ENCODE data around the gene GRHL1. TPM values are rescaled to one million over a fixed set of nuclear protein-coding genes. Genes with fewer than 3 reads are reported as not detected.

The GRHL1 gene
- total and polyA plus RNA-seq, 2 of the 4 experiments (the other 2 are of a cell fraction), result 0.18 to 0.21 TPM

- ChIA-PET CTCF (no interaction called here), POLR2A (ENCODE audit: unreplicated experiment) (no interaction called here)
- Histone ChIP-seq H2BK120ac (ENCODE audit: low read depth, low read length) (no peak overlapping the region), H3K23ac (ENCODE audit: low read depth, low read length) (no peak overlapping the region), H3K18ac (ENCODE audit: low read depth, low read length) (peak overlapping the region; percentile 33; the same call in 1 of the 2 replicates), H3K27me3 (ENCODE audit: control insufficient read depth, insufficient read depth, low read length) (peaks cover 8% of the 10 kb centered on the region; the same call in 1 of the 2 replicates), H3K9ac (ENCODE audit: low read depth, low read length) (no peak overlapping the region), H2AK9ac (replicated peaks; ENCODE audit: low read depth, low read length, poor library complexity) (peak overlapping the region; percentile 90), H4K5ac (ENCODE audit: low read depth, low read length) (no peak overlapping the region), H4K8ac (ENCODE audit: low read depth in 2 of 2, low read length in 2 of 2) (no peak overlapping the region), H2BK5ac (ENCODE audit: low read depth, low read length, poor library complexity, severe bottlenecking) (no peak overlapping the region), H4K20me1 (ENCODE audit: insufficient read depth, low read length) (no peaks in the 10 kb centered on the region), H3K14ac (replicated peaks; ENCODE audit: low read depth, low read length) (no peak overlapping the region), H3K79me1 (ENCODE audit: low read depth in 1 of 2, low read length in 2 of 2) (no peaks in the 10 kb centered on the region), H2AK5ac (ENCODE audit: low read depth, low read length) (peak overlapping the region; percentile 73; the same call in 1 of the 2 replicates), H3K27ac (ENCODE audit: insufficient read depth, low read length) (no peak overlapping the region), H3K9me1 (ENCODE audit: insufficient read depth, low read length) (0 out of 2 replicates have a peak, but pooled peaks cover 6% of the 10 kb centered on the region), H2AFZ (replicated peaks; ENCODE audit: low read length, poor library complexity) (peak overlapping the region; percentile 49), H3K4me1 (ENCODE audit: control insufficient read depth, insufficient read depth, low read length) (peaks cover 2% of the 10 kb centered on the region; the same call in 1 of the 2 replicates), H3K4me3 (ENCODE audit: insufficient read depth, low read depth, low read length) (no peak overlapping the region), H3K4ac (ENCODE audit: low read depth, low read length) (no peak overlapping the region), H2BK15ac (ENCODE audit: low read depth, low read length) (no peak overlapping the region), H3K56ac (ENCODE audit: extremely low read depth, insufficient read depth, low read length) (no peak overlapping the region), H3K36me3 (ENCODE audit: control insufficient read depth, insufficient read depth, low read length) (no peaks in the 10 kb centered on the region), H2BK20ac (ENCODE audit: low read depth, low read length) (no peak overlapping the region), H3K4me2 (ENCODE audit: low read depth, low read length) (no peak overlapping the region), H3K9me3 (ENCODE audit: control insufficient read depth, insufficient read depth, low read length) (peaks cover 5% of the 10 kb centered on the region), H4K91ac (ENCODE audit: insufficient read depth, low read depth, low read length) (no peak overlapping the region)
- dilution Hi-C loops (cut with HindIII; ENCODE audit: low sequenced_read_pairs, unreplicated experiment), result no loop called here
- 100% methylated on average over 2 of the region's 27 CpGs; no CpG with 5 or more reads in 1 of the 2 experiments for WGBS, 2 experiments (ENCODE audit: extremely low coverage in 2 of 2, insufficient read length in 1 of 2)
- TF ChIP-seq RCOR1 (IDR thresholded peaks at IDR 0.05; ENCODE audit: insufficient replicate concordance, low read length) (no peak), POLR2A (IDR thresholded peaks at IDR 0.05; ENCODE audit: low read depth, low read length) (no peak), RFX5 (IDR thresholded peaks at IDR 0.05; ENCODE audit: low read depth, low read length) (no peak), RAD21 (IDR thresholded peaks at IDR 0.05; ENCODE audit: low read length) (no peak), ELK1 (IDR thresholded peaks at IDR 0.05; ENCODE audit: borderline replicate concordance, low read depth, low read length) (no peak), SMC3 (IDR thresholded peaks at IDR 0.05; ENCODE audit: low read depth, low read length) (no peak), BHLHE40 (IDR thresholded peaks at IDR 0.05; ENCODE audit: low read depth, low read length) (no peak), USF2 (IDR thresholded peaks at IDR 0.05; ENCODE audit: low read depth, low read length) (no peak), CTCF (conservative IDR thresholded peaks at IDR 0.05; ENCODE audit: low read depth, low read length) (no peak), MAZ (IDR thresholded peaks at IDR 0.05; ENCODE audit: borderline replicate concordance, low read depth, low read length) (no peak), NFE2L2 (IDR thresholded peaks at IDR 0.05; ENCODE audit: low read depth, low read length) (no peak), MAFK (IDR thresholded peaks at IDR 0.05; ENCODE audit: low read depth, low read length) (no peak), CEBPB (IDR thresholded peaks at IDR 0.05; ENCODE audit: low read depth, low read length) (no peak), CHD1 (IDR thresholded peaks at IDR 0.05; ENCODE audit: low read depth, low read length) (no peak), MXI1 (IDR thresholded peaks at IDR 0.05; ENCODE audit: borderline replicate concordance, low read depth, low read length) (no peak)
- ATAC-seq (ENCODE audit: low read depth), result no peak
- BruUV-seq (replicated peaks), result no TSS peak
- DNase-seq, result no peak
- in situ Hi-C loops (cut with MboI; ENCODE audit: low sequenced_read_pairs), result no loop called here
- intact Hi-C loops (cut with micrococcal nuclease), result no loop called here
Observed at GRCh38 chr2:10019602-10020400, 68.3 kb downstream of the GRHL1 start.

All from IMR-90 (cell line).